MM.1S (cell line): ENCODE results near the gene TWSG1.

Experiments
- DNase-seq: peaks from one replicate; pipeline ENCODE4 v3.0.0-alpha.2; 2015
- H2AFZ ChIP-seq: fragments of 300-600 bp; sonication (generic); 2 replicates; pipeline ENCODE4 v1.6.0; 2016; ENCODE audit warnings: antibody characterized with exemption, low read length
- H3F3A ChIP-seq: fragments of 300-600 bp; sonication (generic); 2 replicates; pipeline ENCODE4 v1.6.1; 2016; ENCODE audit warnings: mild to moderate bottlenecking, antibody characterized with exemption, low read length, moderate library complexity, mixed read lengths; ENCODE audit not compliant: insufficient read depth
- H3K27ac ChIP-seq: fragments of 300-600 bp; sonication (generic); 2 replicates; pipeline ENCODE4 v1.5.1; 2016; ENCODE audit warnings: mild to moderate bottlenecking, low read length
- H3K27me3 ChIP-seq: fragments of 300-600 bp; sonication (generic); replicated peaks from 2 replicates; pipeline ENCODE4 v1.6.0; 2016; ENCODE audit warnings: low read length; ENCODE audit not compliant: insufficient read depth
- H3K36me3 ChIP-seq: fragments of 300-600 bp; sonication (generic); replicated peaks from 2 replicates; pipeline ENCODE4 v1.6.1; 2016; ENCODE audit warnings: mild to moderate bottlenecking, low read length, mixed read lengths; ENCODE audit not compliant: insufficient read depth
- H3K4me1 ChIP-seq: fragments of 300-600 bp; sonication (generic); 2 replicates; pipeline ENCODE4 v1.6.1; 2016; ENCODE audit warnings: low read length, mixed read lengths
- H3K4me2 ChIP-seq: fragments of 300-600 bp; sonication (generic); 2 replicates; pipeline ENCODE4 v1.6.0; 2016; ENCODE audit warnings: low read depth, low read length
- H3K4me3 ChIP-seq: fragments of 300-600 bp; sonication (generic); 2 replicates; pipeline ENCODE4 v1.5.1; 2016; ENCODE audit warnings: low read length, mixed read lengths
- H3K79me2 ChIP-seq: fragments of 300-600 bp; sonication (generic); 2 replicates; pipeline ENCODE4 v1.6.1; 2016; ENCODE audit warnings: mixed run types, low read length, mixed read lengths
- H3K9ac ChIP-seq: fragments of 300-600 bp; sonication (generic); 2 replicates; pipeline ENCODE4 v1.6.1; 2016; ENCODE audit warnings: low read length, mixed read lengths
- H3K9me2 ChIP-seq: fragments of 300-600 bp; sonication (generic); replicated peaks from 2 replicates; pipeline ENCODE4 v1.6.1; 2016; ENCODE audit warnings: mild to moderate bottlenecking, low read length, mixed read lengths; ENCODE audit not compliant: insufficient read depth
- H3K9me3 ChIP-seq: fragments of 300-600 bp; sonication (generic); replicated peaks from 2 replicates; pipeline ENCODE4 v1.6.1; 2016; ENCODE audit warnings: mild to moderate bottlenecking, low read length, mixed read lengths; ENCODE audit not compliant: insufficient read depth
- H4K20me1 ChIP-seq: fragments of 300-600 bp; sonication (generic); 2 replicates; pipeline ENCODE4 v1.6.1; 2016; ENCODE audit warnings: mild to moderate bottlenecking, low read length, moderate library complexity, mixed read lengths; ENCODE audit not compliant: insufficient read depth
- EZH2 ChIP-seq: fragments of 300-600 bp; sonication (generic); optimal IDR thresholded peaks from 2 replicates; pipeline ENCODE3; 2017; ENCODE audit warnings: low read depth, mild to moderate bottlenecking, antibody characterized with exemption, low read length, mixed read lengths
- EZH2phosphoT487 ChIP-seq: fragments of 300-600 bp; sonication (generic); IDR thresholded peaks from 2 replicates; pipeline ENCODE4 v1.6.1; 2018; ENCODE audit warnings: antibody characterized with exemption, low read length
- TF ChIP-seq, protein P1 (sequence below): fragments of 300-600 bp; sonication (generic); IDR thresholded peaks from 2 replicates; pipeline ENCODE4 v1.5.1; 2016; ENCODE audit warnings: antibody characterized with exemption, low read length, mixed read lengths

TWSG1 gene

DNA sequence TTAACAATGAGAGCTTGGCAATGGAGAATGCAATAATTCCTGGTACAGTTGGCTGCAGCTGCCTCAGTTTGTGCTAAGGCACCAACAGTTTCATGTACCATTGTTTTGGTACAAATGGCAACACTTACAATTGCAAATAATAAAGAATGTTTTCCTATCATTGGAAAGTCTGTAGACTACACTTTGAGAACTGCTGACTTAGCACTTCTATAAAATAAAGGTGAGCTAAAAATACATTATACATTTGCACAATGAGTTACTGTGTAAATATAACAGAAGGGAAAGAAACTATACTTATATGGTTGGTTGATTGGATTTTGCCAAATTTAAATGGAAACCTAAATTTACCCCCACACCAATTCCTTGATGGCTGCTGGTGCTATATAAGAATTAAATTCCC, 44.9 kb upstream of the TWSG1 start:
- no peak overlapping the region for H3K27ac ChIP-seq
- H3K36me3 ChIP-seq, result no peaks in the 10 kb centered on the region
- no peak overlapping the region for H3K4me2 ChIP-seq
- no peak for DNase-seq
- H4K20me1 ChIP-seq, result no peaks in the 10 kb centered on the region; the same call in 1 of the 2 replicates
- H3K9me2 ChIP-seq, result no peaks in the 10 kb centered on the region
- no peaks in the 10 kb centered on the region for H3K27me3 ChIP-seq
- no peaks in the 10 kb centered on the region for H3K9me3 ChIP-seq
- no peaks in the 10 kb centered on the region for H3K79me2 ChIP-seq
- H3K4me3 ChIP-seq, result no peak overlapping the region
- peaks cover 19% of the 10 kb centered on the region; the same call in 1 of the 2 replicates for H3F3A ChIP-seq
- no peak overlapping the region for H2AFZ ChIP-seq
- TF ChIP-seq, protein P1, sequence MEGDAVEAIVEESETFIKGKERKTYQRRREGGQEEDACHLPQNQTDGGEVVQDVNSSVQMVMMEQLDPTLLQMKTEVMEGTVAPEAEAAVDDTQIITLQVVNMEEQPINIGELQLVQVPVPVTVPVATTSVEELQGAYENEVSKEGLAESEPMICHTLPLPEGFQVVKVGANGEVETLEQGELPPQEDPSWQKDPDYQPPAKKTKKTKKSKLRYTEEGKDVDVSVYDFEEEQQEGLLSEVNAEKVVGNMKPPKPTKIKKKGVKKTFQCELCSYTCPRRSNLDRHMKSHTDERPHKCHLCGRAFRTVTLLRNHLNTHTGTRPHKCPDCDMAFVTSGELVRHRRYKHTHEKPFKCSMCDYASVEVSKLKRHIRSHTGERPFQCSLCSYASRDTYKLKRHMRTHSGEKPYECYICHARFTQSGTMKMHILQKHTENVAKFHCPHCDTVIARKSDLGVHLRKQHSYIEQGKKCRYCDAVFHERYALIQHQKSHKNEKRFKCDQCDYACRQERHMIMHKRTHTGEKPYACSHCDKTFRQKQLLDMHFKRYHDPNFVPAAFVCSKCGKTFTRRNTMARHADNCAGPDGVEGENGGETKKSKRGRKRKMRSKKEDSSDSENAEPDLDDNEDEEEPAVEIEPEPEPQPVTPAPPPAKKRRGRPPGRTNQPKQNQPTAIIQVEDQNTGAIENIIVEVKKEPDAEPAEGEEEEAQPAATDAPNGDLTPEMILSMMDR, result no peak
- TF ChIP-seq EZH2 (no peak), EZH2phosphoT487 (no peak)
- H3K9ac ChIP-seq, result no peak overlapping the region
- no peaks in the 10 kb centered on the region for H3K4me1 ChIP-seq

DNA sequence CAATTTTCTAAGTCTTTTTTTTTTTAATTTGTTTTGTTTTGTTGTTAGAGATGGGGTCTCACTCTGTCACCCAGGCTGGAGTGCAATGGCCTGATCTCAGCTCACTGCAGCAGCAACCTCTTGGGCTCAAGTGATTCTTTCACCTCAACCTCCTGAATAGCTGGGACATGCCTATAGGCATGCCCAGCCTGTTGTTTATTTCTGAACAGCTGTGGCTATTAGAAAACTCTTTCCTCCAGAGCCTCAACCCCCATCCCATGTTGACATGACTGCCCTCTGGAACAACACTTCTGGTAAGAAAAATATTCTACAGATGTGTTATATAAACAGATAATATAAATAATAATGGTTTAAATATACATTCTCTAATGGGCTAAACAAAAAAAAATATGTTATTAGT, 44.4 kb upstream of the TWSG1 start:
- Histone ChIP-seq H3K79me2 (no peaks in the 10 kb centered on the region), H3F3A (peaks cover 19% of the 10 kb centered on the region; the same call in 1 of the 2 replicates), H3K4me1 (no peaks in the 10 kb centered on the region), H3K9me2 (no peaks in the 10 kb centered on the region), H3K4me3 (no peak overlapping the region), H3K9me3 (no peaks in the 10 kb centered on the region), H3K9ac (no peak overlapping the region), H3K4me2 (no peak overlapping the region), H3K27ac (no peak overlapping the region), H2AFZ (no peak overlapping the region), H3K27me3 (no peaks in the 10 kb centered on the region), H3K36me3 (no peaks in the 10 kb centered on the region), H4K20me1 (no peaks in the 10 kb centered on the region; the same call in 1 of the 2 replicates)
- TF ChIP-seq EZH2 (no peak), EZH2phosphoT487 (no peak)
- TF ChIP-seq, protein P1, result no peak
- no peak for DNase-seq

DNA sequence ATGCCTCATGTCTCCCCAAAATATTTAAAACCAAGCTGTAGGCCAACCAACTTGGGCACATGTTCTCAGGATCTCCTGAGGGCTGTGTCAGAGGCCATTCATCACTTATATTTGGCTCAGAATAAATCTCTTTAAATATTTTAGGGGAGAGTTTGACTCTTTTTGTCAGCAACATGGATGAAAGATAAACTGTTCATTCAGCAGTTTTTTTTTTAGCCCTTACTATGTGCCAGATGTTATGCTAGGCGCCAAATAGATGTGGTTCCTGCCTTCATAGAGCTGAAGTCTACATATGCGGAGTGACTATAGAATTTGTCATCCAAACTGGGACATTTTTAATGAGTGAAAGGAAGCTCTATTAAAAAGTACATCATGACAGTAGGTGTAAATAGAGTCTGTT, 42.5 kb upstream of the TWSG1 start:
- Histone ChIP-seq H3K4me3 (no peak overlapping the region), H3K27ac (no peak overlapping the region), H3K79me2 (no peaks in the 10 kb centered on the region), H3K9me3 (no peaks in the 10 kb centered on the region), H3K4me2 (no peak overlapping the region), H2AFZ (no peak overlapping the region), H4K20me1 (no peaks in the 10 kb centered on the region; the same call in 1 of the 2 replicates), H3K36me3 (no peaks in the 10 kb centered on the region), H3K9me2 (no peaks in the 10 kb centered on the region), H3K4me1 (no peaks in the 10 kb centered on the region), H3K9ac (no peak overlapping the region), H3K27me3 (no peaks in the 10 kb centered on the region), H3F3A (0 out of 2 replicates have a peak, but pooled peaks cover 3% of the 10 kb centered on the region)
- no peak for DNase-seq
- no peak for TF ChIP-seq EZH2
- TF ChIP-seq EZH2phosphoT487, result no peak
- TF ChIP-seq, protein P1, result no peak
